Cardiac fibroblast (primary cell): ENCODE results near the gene SLFN12L.
"Not testable (repeated sequence)": the region's sequence is repeated elsewhere in the genome, so short reads cannot be mapped to it uniquely, and the experiment has no call there.

ENCODE experiments used
- DNase-seq, 2 donors: peaks; one replicate each; pipeline versions ENCODE4 v3.0.0 to v3.0.0-alpha.2; 2010; ENCODE audit warnings: low read depth in 2 of 2
- H3K4me3 ChIP-seq, 2 donors: replicated peaks in 1 of 2; 1 replicate in 1 of 2; 2 replicates in 1 of 2; pipeline ENCODE4 v1.5.1; 2011; ENCODE audit warnings: low read depth in 2 of 2, low read length in 2 of 2, mild to moderate bottlenecking in 2 of 2, moderate library complexity in 1 of 2
- CTCF ChIP-seq: IDR thresholded peaks from one replicate; pipeline ENCODE4 v1.5.1; 2011; ENCODE audit warnings: low read depth, mild to moderate bottlenecking, low read length, inconsistent platforms

SLFN12L gene

GRCh38 chr17:35575759-35576158, 38.3 kb upstream of the SLFN12L start:
- no peak for DNase-seq
- TF ChIP-seq CTCF: no peak
- no peak overlapping the region for H3K4me3 ChIP-seq

GRCh38 chr17:35569405-35569804, 31.9 kb upstream of the SLFN12L start:
- DNase-seq: no peak
- H3K4me3 ChIP-seq: no peak overlapping the region
- no peak for TF ChIP-seq CTCF

GRCh38 chr17:35568561-35568960, 31.1 kb upstream of the SLFN12L start:
- TF ChIP-seq CTCF: no peak
- peak overlapping the region; percentile 83 to 95 for H3K4me3 ChIP-seq
- peak; percentile 51 to 70 for DNase-seq

GRCh38 chr17:35566968-35567367, 29.5 kb upstream of the SLFN12L start:
- TF ChIP-seq CTCF: no peak
- no peak overlapping the region for H3K4me3 ChIP-seq
- no peak for DNase-seq

GRCh38 chr17:35563181-35563580, 25.7 kb upstream of the SLFN12L start:
- DNase-seq, H3K4me3 ChIP-seq: not testable (repeated sequence)

GRCh38 chr17:35560703-35561102, 23.2 kb upstream of the SLFN12L start, which contains the start of gene SLFN14:
TSS of gene SLFN14 (minus strand) at chr17:35560819. CDS start at chr17:35558062, 2,757 bp downstream.
- H3K4me3 ChIP-seq: no peak within 1 kb of the TSS
- DNase-seq: no peak
- TF ChIP-seq CTCF: no peak

GRCh38 chr17:35559495-35560210, 22.2 kb upstream of the SLFN12L start:
- DNase-seq: no peak
- TF ChIP-seq CTCF: no peak
- H3K4me3 ChIP-seq: no peak overlapping the region
